Activated T-helper 2 cell treated with anti-CD3 and anti-CD28 coated beads, Interferon-gamma antibody, Interleukin-2, Interleukin-4, amounts not matched to agents 10 μg/mL and 5 μg/mL and 100 μg/mL, durations not matched to agents 14 hours and 24 hours and 36 hours (primary cell): ENCODE results near the gene ITPR3. TPM values are rescaled to one million over a fixed set of nuclear protein-coding genes. Genes with fewer than 3 reads are reported as not detected.

Experiments
- DNase-seq: peaks from one replicate; pipeline ENCODE4 v3.0.0; 2021; ENCODE audit warnings: low spot score
- H3K27ac Mint-ChIP-seq: one replicate; pipeline ENCODE4 v1.8.0; 2021; ENCODE audit warnings: mixed read lengths
- H3K27me3 Mint-ChIP-seq: one replicate; pipeline ENCODE4 v1.8.0; 2021; ENCODE audit warnings: low read depth, mixed read lengths
- H3K36me3 Mint-ChIP-seq: one replicate; pipeline ENCODE4 v1.8.0; 2021; ENCODE audit warnings: low read depth, mixed read lengths
- H3K4me1 Mint-ChIP-seq: one replicate; pipeline ENCODE4 v1.8.0; 2021; ENCODE audit warnings: low read depth, mixed read lengths
- H3K4me3 Mint-ChIP-seq: one replicate; pipeline ENCODE4 v1.8.0; 2021; ENCODE audit warnings: low read depth, mild to moderate bottlenecking, moderate library complexity, mixed read lengths
- H3K9me3 Mint-ChIP-seq: one replicate; pipeline ENCODE4 v1.8.0; 2021; ENCODE audit warnings: mixed read lengths
- intact Hi-C: fragments of 100-400 bp; cut with micrococcal nuclease; formaldehyde crosslinking; loops from one replicate; pipeline ENCODE4 v1.15.1; 2023
- total RNA-seq: library from RNA; stranded (reverse); gene quantifications from 2 replicates; pipeline ENCODE4 v1.2.3, GENCODE V29; 2022

The ITPR3 gene
- total RNA-seq, 1 donor from 2014 or later: 41.7 TPM

- Mint-ChIP-seq H3K36me3 (no peaks in the 10 kb centered on the region), H3K4me3 (peak overlapping the region; percentile 73), H3K27ac (peak overlapping the region; percentile 90), H3K27me3 (no peaks in the 10 kb centered on the region), H3K9me3 (no peaks in the 10 kb centered on the region), H3K4me1 (peaks cover 18% of the 10 kb centered on the region)
- intact Hi-C loops: loop anchor here (1.0 to 10.0 kb wide), 3 partner anchors 36 to 180 kb away; partner anchors contain the start of gene ITPR3
- DNase-seq: no peak
Measured at GRCh38 chr6:33584700-33585402, 36.3 kb upstream of the ITPR3 start.

GRCh38 chr6:33585403-33586107, 35.6 kb upstream of the ITPR3 start:
- Mint-ChIP-seq H3K36me3 (no peaks in the 10 kb centered on the region), H3K4me1 (peaks cover 16% of the 10 kb centered on the region), H3K27ac (peak overlapping the region; percentile 90), H3K4me3 (peak overlapping the region; percentile 73), H3K9me3 (no peaks in the 10 kb centered on the region), H3K27me3 (no peaks in the 10 kb centered on the region)
- intact Hi-C loops: loop anchor here (1.0 to 10.0 kb wide), 3 partner anchors 35 to 179 kb away; partner anchors contain the start of gene ITPR3
- DNase-seq: peak; percentile 83

- Mint-ChIP-seq H3K27me3 (no peaks in the 10 kb centered on the region), H3K4me1 (peaks cover 18% of the 10 kb centered on the region), H3K36me3 (no peaks in the 10 kb centered on the region), H3K27ac (no peak overlapping the region), H3K9me3 (no peaks in the 10 kb centered on the region), H3K4me3 (peak overlapping the region; percentile 73)
- intact Hi-C loops: loop anchor here (10.0 kb wide), 1 partner anchor 179 kb away; no protein-coding TSS in a partner anchor
- DNase-seq: no peak
Measured at GRCh38 chr6:33586108-33586640, 34.9 kb upstream of the ITPR3 start.

GRCh38 chr6:33587529-33587928, 33.6 kb upstream of the ITPR3 start:
- H3K9me3 Mint-ChIP-seq: no peaks in the 10 kb centered on the region
- DNase-seq: no peak
- intact Hi-C loops: loop anchor here (10.0 kb wide), 1 partner anchor 177 kb away; no protein-coding TSS in a partner anchor
- no peaks in the 10 kb centered on the region for H3K36me3 Mint-ChIP-seq
- H3K27ac Mint-ChIP-seq: no peak overlapping the region
- no peak overlapping the region for H3K4me3 Mint-ChIP-seq
- no peaks in the 10 kb centered on the region for H3K27me3 Mint-ChIP-seq
- peaks cover 24% of the 10 kb centered on the region for H3K4me1 Mint-ChIP-seq

- Mint-ChIP-seq H3K36me3 (no peaks in the 10 kb centered on the region), H3K4me3 (no peak overlapping the region), H3K27me3 (peaks cover 2% of the 10 kb centered on the region), H3K4me1 (peaks cover 29% of the 10 kb centered on the region), H3K27ac (no peak overlapping the region), H3K9me3 (no peaks in the 10 kb centered on the region)
- DNase-seq: no peak
- intact Hi-C loops: loop anchor here (1.0 to 10.0 kb wide), 2 partner anchors 111 to 176 kb away; no protein-coding TSS in a partner anchor
Measured at GRCh38 chr6:33588894-33589293, 32.2 kb upstream of the ITPR3 start.

GRCh38 chr6:33589392-33589730, 31.8 kb upstream of the ITPR3 start:
- no peaks in the 10 kb centered on the region for H3K9me3 Mint-ChIP-seq
- H3K27ac Mint-ChIP-seq: no peak overlapping the region

GRCh38 chr6:33589731-33590530, 31.2 kb upstream of the ITPR3 start:
- DNase-seq: no peak
- Mint-ChIP-seq H3K9me3 (no peaks in the 10 kb centered on the region), H3K4me1 (peaks cover 29% of the 10 kb centered on the region), H3K27me3 (peaks cover 2% of the 10 kb centered on the region), H3K27ac (no peak overlapping the region), H3K4me3 (no peak overlapping the region), H3K36me3 (no peaks in the 10 kb centered on the region)
- intact Hi-C loops: loop anchor here (1.0 to 10.0 kb wide), 3 partner anchors 42 to 175 kb away; no protein-coding TSS in a partner anchor

More at GRCh38 chr6:33589392-33589730, 31.8 kb upstream of the ITPR3 start:
- no peak for DNase-seq
- intact Hi-C loops: loop anchor here (1.0 to 10.0 kb wide), 2 partner anchors 111 to 175 kb away; no protein-coding TSS in a partner anchor
- no peak overlapping the region for H3K4me3 Mint-ChIP-seq
- H3K4me1 Mint-ChIP-seq: peaks cover 29% of the 10 kb centered on the region
- peaks cover 2% of the 10 kb centered on the region for H3K27me3 Mint-ChIP-seq
- H3K36me3 Mint-ChIP-seq: no peaks in the 10 kb centered on the region

GRCh38 chr6:33590531-33591198, 30.5 kb upstream of the ITPR3 start:
- Mint-ChIP-seq H3K27ac (no peak overlapping the region), H3K4me1 (peaks cover 23% of the 10 kb centered on the region), H3K36me3 (no peaks in the 10 kb centered on the region), H3K9me3 (no peaks in the 10 kb centered on the region), H3K27me3 (peaks cover 2% of the 10 kb centered on the region), H3K4me3 (no peak overlapping the region)
- DNase-seq: no peak
- intact Hi-C loops: loop anchor here (1.0 kb wide), 1 partner anchor 42 kb away; no protein-coding TSS in a partner anchor

- intact Hi-C loops: no loop called here
- H3K36me3 Mint-ChIP-seq: no peaks in the 10 kb centered on the region
- no peak overlapping the region for H3K4me3 Mint-ChIP-seq
- peaks cover 2% of the 10 kb centered on the region for H3K27me3 Mint-ChIP-seq
- H3K9me3 Mint-ChIP-seq: no peaks in the 10 kb centered on the region
- no peak overlapping the region for H3K27ac Mint-ChIP-seq
- peaks cover 18% of the 10 kb centered on the region for H3K4me1 Mint-ChIP-seq
- no peak for DNase-seq
Measured at GRCh38 chr6:33591424-33592032, 29.6 kb upstream of the ITPR3 start.

GRCh38 chr6:33592280-33592594, 28.9 kb upstream of the ITPR3 start:
- peaks cover 2% of the 10 kb centered on the region for H3K27me3 Mint-ChIP-seq
- H3K9me3 Mint-ChIP-seq: no peaks in the 10 kb centered on the region
- intact Hi-C loops: no loop called here
- no peak overlapping the region for H3K27ac Mint-ChIP-seq
- H3K36me3 Mint-ChIP-seq: no peaks in the 10 kb centered on the region
- no peak for DNase-seq
- peaks cover 22% of the 10 kb centered on the region for H3K4me1 Mint-ChIP-seq
- peak overlapping the region; percentile 3 for H3K4me3 Mint-ChIP-seq

GRCh38 chr6:33592595-33593413, 28.3 kb upstream of the ITPR3 start:
- intact Hi-C loops: no loop called here
- no peak for DNase-seq
- Mint-ChIP-seq H3K4me3 (peak overlapping the region; percentile 73), H3K36me3 (no peaks in the 10 kb centered on the region), H3K27me3 (peaks cover 2% of the 10 kb centered on the region), H3K4me1 (peaks cover 22% of the 10 kb centered on the region), H3K27ac (no peak overlapping the region), H3K9me3 (no peaks in the 10 kb centered on the region)
